Hepatocyte (in vitro differentiated cells): Measurements from ENCODE around the gene ERC2.

ENCODE experiments used
- EZH2 ChIP-seq: fragments of 200-600 bp; sonication (generic); IDR thresholded peaks from 2 replicates; pipeline ENCODE4 v1.6.1; 2016; ENCODE audit warnings: antibody characterized with exemption, mild to moderate bottlenecking, borderline replicate concordance
- EZH2phosphoT487 ChIP-seq: fragments of 200-600 bp; sonication (generic); IDR thresholded peaks from one replicate; pipeline ENCODE4 v1.6.1; 2018; ENCODE audit warnings: antibody characterized with exemption, mild to moderate bottlenecking, low read depth, moderate library complexity; ENCODE audit not compliant: unreplicated experiment, severe bottlenecking
- TF ChIP-seq, protein P1 (sequence below): fragments of 200-600 bp; sonication (generic); IDR thresholded peaks from 2 replicates; pipeline ENCODE4 v1.5.1; 2016; ENCODE audit warnings: antibody characterized with exemption, mild to moderate bottlenecking; ENCODE audit not compliant: poor library complexity

- no peak for TF ChIP-seq EZH2
- TF ChIP-seq, protein P1, sequence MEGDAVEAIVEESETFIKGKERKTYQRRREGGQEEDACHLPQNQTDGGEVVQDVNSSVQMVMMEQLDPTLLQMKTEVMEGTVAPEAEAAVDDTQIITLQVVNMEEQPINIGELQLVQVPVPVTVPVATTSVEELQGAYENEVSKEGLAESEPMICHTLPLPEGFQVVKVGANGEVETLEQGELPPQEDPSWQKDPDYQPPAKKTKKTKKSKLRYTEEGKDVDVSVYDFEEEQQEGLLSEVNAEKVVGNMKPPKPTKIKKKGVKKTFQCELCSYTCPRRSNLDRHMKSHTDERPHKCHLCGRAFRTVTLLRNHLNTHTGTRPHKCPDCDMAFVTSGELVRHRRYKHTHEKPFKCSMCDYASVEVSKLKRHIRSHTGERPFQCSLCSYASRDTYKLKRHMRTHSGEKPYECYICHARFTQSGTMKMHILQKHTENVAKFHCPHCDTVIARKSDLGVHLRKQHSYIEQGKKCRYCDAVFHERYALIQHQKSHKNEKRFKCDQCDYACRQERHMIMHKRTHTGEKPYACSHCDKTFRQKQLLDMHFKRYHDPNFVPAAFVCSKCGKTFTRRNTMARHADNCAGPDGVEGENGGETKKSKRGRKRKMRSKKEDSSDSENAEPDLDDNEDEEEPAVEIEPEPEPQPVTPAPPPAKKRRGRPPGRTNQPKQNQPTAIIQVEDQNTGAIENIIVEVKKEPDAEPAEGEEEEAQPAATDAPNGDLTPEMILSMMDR = no peak
- no peak for TF ChIP-seq EZH2phosphoT487
Measured at GRCh38 chr3:55540579-55540978, 927.7 kb downstream of the ERC2 start.
